ENCODE measurements around the gene CNTNAP3B.
"Not testable (repeated sequence)": the region's sequence is repeated elsewhere in the genome, so short reads cannot be mapped to it uniquely, and the experiment has no call there.

Gene CNTNAP3B

GRCh38 chr9:42129073-42129729, at the start of gene CNTNAP3B:
Gene CNTNAP3B, minus strand, starts transcription at chr9:42129426. Its CDS starts 332 bp downstream, at chr9:42129094.
- not testable (repeated sequence) for DNase-seq

DNA sequence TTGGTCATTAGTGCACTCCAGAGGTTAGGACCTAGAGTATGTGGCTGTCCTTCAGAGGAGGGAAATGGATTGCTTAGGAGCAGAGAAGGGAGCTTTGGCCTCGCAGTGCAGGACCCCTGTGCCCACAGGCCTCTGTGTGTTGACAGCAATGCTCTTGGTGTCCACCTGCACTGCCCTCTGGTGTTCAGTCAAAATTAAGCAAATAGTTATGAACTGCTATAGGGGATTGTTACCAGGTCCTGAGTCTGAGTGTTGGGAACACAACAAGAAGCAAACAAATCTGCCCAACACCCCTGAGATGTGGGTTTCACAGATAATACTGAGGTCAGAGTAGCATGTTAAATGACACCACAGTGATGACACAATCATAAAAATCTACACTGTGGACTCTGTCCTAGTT, 31.1 kb upstream of the CNTNAP3B start:
- DNase-seq: peak in 2 of 3 donors; percentile 0

DNA sequence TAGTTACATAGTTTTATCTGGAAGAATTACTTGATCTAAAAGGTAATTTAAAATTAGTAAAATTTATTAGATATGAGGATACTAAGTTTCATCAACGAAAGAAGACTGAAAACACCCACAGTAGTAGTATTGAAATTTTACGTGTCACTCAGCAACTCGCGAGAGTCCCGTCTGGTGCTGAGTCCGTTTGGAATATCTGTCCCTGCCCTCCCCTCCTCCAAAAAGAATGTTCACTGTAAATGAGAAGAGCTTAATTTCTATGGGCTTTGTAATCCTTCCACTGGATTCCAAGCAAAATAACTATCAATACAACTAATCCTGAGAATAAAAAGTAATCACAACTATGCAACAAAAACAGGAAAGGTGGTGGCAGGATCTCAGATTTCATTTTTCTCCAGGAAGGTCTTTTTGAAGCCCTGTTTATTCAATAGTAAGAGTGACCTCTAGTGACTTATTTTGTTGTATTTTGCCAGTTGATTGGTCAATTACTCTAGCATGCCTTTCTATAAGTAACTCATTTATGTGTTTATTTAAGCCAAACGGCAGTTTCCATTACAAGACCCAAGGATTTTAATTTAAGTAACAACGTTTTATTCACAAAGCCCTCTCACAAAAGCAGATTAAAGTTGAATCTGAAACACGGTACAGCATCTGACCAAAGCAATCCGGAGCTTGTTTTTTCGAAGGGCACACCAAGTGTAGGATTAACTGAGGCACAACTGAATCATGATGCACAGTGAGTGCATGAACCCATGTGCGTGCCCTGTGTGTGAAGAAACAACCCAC, 2.0 kb downstream of the CNTNAP3B start:
- not testable (repeated sequence) for DNase-seq

DNA sequence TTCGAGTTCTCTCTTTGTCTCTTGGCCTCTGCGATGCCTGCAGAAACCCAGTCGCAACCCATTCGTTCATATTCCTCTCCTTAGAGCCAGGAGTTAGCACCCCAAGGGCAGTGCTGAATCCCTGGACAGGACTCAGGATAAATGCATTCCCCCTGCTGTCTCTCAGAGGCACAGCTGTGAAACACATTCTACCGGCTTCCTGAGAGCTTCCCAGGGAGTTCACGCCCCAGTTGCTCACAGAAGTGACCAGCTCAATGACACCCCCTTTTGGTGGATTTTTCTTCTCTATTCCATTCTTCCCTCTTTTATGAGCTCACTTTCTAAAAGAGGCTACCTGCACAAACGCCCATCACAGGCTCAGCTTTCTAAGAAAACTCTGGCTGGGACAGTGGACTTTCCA, 8.2 kb downstream of the CNTNAP3B start:
- DNase-seq: not testable (repeated sequence)

- DNase-seq: not testable (repeated sequence)
Measured at GRCh38 chr9:42095929-42096328, 33.3 kb downstream of the CNTNAP3B start.

GRCh38 chr9:42084559-42084952, 44.7 kb downstream of the CNTNAP3B start:
- not testable (repeated sequence) for DNase-seq

DNA sequence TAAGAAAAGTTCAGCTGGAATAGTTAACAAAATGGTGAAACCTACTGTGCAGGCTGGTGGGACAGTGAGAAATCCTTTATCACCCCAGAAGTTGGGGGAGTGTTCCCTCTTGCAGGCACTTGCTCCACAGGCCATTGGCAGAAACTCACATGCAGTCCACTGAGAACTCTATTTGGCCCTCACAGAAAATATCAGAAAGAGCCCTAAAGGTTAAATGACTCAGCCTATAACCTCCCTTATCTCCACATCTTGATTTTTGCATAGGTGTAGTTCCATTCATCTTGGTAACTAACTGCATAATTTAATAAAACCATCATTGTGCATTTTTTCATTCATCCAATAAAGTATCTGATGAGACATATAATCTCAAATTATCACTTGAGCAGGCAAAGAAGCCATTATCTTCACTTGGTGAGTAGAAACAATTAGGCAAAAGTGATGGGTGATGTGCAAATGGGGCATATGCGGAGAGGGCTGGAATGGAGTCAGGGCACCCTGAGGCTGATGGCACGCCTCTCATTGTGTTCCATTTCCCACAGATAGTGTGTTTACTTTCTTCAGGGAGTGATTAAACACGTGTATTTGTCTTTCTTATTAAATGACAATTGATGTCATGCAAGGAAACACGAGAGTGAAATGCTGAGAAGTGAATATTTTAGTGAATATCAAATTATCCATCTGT, 45.2 kb downstream of the CNTNAP3B start:
- not testable (repeated sequence) for DNase-seq

DNA sequence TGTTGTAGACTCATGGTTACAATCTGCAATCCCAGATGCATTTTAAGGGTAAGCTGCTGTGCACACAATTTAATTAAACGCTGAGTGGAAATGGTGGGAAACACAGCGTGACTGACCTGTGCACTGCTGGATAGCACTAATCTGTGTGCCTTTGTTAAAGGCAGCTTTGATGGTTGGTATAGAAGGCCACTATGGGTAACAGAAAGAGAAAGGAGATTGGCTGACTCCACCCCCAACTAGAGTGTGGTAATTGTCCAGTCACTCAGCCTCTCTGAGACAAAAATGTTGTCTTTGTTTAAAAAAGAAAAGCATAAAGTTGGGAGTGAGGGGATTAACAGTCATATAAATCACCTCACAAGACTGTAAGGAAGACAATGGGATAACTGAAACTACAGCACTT, 48.9 kb downstream of the CNTNAP3B start:
- not testable (repeated sequence) for DNase-seq

DNA sequence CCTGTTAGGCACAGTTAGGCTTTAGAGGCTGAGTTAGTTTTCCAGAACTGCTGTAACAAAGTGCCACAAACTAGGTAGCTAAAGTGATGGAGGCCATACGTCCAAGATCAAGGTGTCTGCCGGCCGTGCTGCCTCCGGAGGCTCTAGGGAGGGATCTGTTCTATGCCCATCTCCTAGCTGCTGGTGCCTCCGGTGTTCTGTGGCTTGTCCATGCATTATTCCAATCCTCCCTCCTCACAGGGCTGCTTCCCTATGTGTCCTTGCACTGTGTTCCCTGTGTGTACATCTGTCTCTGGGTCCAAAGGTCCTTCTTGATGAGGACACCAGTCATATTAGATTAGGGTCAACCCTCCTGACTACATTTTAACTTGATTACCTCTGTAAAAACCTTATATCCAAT, 54.4 kb downstream of the CNTNAP3B start:
- not testable (repeated sequence) for DNase-seq

GRCh38 chr9:42071026-42071425, 58.2 kb downstream of the CNTNAP3B start:
- DNase-seq: not testable (repeated sequence)

DNA sequence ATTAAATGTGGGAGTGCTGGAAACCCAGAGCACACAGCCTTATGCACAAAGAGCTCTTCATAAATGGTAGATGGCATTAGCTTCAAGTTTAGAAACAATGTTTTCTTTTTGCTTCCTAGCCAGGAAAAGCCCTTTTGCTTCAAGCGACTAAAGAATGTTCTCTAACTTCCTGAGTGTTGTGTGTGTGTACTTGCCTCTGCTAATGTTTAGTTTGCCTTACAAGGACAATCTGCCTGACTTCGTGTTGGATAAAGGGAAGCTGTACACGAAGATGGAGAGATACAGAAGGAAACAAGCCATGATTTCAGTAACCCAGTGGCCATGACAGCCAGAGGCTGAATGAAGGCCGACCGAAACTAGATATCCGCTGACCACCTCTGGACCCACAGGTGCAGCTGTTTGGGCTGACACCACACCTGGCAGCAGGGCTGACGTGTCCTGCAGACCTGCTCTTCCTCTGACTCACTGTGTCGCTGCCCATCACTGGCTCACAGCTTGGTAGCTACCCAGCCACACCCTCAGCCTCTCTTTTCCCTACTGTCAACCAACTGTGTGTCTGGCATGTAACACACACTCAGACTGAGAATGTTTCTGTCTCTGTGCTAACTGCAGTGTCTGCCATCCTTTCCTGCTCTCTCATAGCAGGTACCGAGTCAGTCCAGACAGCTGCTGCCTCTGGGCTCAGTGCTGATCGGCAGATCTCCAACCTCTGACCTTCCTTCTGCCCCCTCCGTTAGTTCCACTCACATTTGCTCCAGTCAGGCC, 59.0 kb downstream of the CNTNAP3B start:
- DNase-seq: not testable (repeated sequence)

- not testable (repeated sequence) for DNase-seq
Measured at GRCh38 chr9:42053874-42054273, 75.4 kb downstream of the CNTNAP3B start.

DNA sequence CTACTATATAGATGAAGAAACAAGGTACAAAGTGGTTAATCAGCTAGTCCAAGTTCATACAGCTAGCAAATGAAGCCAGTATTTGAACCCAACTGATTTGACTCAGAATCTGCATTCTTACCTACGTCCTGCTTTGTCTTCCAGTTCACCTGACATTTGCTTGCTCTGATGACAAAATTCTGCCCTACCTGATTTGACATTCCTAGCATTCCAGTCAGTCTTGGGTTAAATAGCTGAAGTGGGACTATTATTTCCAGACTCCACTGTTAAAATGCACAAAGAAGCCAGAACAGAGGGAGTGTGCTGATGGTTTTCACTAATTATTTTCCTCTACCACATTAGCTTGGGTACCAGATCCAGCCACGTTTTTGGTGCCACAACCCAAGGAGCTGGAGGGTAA, 78.5 kb downstream of the CNTNAP3B start:
- DNase-seq: not testable (repeated sequence)

DNA sequence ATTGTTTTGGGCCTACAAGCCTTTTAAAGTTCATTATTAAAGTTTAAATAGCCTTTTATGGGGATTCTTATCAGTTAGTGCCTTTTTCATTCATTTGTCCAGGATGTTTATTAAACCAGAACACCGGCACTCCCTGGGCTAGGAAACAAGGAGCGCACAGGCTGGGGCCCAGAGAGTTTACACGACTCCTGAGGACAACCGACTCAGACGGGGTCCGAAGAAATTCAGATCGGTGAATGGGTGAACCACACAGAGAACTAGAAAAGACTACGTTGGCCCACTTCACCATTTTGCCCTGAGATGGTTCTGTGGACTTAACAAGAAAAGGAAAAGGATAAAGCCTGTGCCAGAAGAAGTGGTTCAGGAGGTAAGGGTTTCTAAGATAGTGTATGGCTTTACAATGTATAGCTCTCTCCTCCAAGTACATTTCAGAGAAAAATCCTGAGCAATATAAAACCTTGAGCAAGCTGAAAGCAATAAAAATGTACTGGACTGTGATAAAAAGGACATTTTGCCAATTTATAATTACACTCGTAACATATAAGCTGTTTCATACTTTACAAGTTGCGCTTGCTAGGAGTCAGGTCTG, 84.7 kb downstream of the CNTNAP3B start:
- DNase-seq: not testable (repeated sequence)

- DNase-seq: not testable (repeated sequence)
Measured at GRCh38 chr9:42033541-42033940, 95.7 kb downstream of the CNTNAP3B start.

GRCh38 chr9:42020639-42021038, 108.6 kb downstream of the CNTNAP3B start:
- DNase-seq: not testable (repeated sequence)

DNA sequence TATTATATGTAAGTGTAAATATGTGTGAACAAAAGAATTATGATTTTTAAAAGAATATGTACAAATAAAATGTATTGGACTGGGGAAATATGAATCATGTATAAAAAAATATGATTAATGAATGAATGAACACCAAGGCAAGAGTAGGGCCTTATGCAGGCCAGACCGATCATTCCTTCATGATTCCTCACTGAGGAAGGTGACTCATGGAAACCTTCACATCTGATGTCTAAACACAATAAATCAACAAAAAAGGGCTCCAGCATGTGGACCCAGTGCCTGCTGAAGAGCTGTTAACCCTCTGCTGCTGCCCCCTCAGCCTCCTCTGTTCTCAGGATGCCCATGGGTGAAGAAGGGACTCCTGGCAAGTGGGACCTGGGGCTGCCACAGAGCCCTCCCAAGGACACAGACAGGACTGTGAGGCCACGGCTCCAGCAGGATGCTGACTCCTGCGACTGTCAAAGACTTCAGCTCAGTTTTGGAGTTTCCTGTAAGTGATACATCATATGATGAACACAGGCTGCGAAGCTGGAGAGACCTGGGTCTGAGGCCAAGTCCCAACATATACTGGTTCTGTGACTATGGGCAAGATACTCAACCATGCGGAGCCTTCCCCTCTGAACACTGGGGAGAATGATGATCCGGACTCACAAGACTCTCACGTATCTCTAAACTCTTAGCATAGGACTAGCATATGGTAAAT, 110.9 kb downstream of the CNTNAP3B start:
- DNase-seq: not testable (repeated sequence)

GRCh38 chr9:42014317-42014716, 114.9 kb downstream of the CNTNAP3B start:
- DNase-seq: not testable (repeated sequence)

- not testable (repeated sequence) for DNase-seq
Measured at GRCh38 chr9:41991607-41992006, 137.6 kb downstream of the CNTNAP3B start.

DNA sequence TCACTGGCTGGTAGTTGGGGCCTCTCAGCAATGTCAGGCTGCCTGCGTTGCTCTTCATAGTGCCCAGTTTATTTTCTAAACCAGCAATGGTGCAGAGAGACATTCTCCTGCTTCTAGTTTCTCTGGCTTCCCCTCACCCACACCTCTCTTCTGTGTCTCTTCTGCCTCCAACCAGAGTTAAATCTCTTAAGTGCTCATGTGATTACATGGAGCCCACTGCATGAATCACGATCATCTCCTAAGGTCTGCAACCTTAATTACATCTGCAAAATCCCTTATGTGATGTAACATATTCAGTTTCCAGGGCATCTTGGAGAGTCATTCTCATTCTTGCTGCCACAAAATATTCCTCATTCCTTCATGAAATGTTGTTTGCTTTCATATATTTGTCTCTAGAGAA, 149.0 kb downstream of the CNTNAP3B start:
- DNase-seq: not testable (repeated sequence)

GRCh38 chr9:41977965-41978600, 151.1 kb downstream of the CNTNAP3B start:
- not testable (repeated sequence) for DNase-seq

Data from suppressor macrophage treated with lipopolysaccharide for 1 hour (primary cell).